Measurements from ENCODE around the gene HCN1.

HCN1 gene

DNA sequence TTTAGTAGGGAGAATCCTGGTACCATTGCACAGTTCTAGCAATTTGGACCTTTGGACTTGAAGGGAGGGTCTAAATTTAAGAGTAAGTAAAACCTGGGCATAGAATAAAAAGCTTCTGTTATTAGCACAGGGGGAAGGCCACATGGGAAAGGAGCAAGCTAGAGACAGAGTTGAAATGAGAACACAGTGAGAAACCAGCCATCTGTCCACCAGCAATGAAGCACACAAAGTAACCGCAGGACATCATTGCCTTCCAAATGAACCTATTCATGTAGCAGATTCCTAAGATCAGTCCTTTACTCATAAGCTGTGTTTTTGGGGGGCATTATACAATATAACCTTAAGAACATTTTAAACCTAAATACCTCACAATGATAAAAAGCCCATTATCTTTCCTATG is 407.4 kb downstream of the HCN1 start:
- no peak for DNase-seq (ENCODE audit: low read depth in 2 of 2)

DNA sequence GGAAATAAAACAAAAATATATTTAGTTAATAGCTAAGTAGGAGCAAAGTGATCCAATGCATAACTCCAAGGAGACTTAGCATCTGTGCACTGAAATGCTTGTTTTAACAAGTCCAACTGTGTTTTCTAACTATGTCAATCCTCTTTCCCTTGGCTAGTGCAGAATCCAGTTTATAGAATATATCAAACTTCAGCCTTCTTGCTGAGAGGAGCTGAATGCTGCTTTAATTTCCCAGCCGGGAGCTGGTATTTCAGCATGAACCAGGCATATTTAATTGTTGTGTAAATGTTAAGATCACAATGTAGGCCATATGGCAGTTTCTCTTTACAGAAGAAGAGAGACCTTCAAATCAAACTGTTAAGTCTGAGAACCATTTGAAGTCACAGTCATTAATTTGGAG is 411.7 kb downstream of the HCN1 start:
- DNase-seq (ENCODE audit: low read depth in 2 of 2), result no peak

DNA sequence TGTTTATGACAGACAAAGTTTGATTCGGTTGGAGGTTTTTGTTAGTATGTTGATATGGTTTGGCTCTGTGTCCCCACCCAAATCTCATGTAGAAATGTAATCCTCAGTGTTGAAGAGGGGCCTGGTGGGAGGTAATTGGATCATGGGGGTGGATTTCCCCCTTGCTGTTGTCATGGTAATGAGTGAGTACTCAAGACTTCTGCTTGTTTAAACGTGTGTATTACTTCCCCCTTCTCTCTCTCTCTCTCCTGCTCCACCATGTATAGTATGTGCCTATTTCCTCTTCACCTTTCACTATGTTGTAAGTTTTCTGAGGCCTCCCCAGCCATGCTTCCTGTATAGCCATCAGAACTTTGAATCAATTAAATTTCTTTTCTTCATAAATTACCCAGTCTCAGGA is 415.1 kb downstream of the HCN1 start:
- DNase-seq (ENCODE audit: low read depth in 2 of 2), result no peak

DNA sequence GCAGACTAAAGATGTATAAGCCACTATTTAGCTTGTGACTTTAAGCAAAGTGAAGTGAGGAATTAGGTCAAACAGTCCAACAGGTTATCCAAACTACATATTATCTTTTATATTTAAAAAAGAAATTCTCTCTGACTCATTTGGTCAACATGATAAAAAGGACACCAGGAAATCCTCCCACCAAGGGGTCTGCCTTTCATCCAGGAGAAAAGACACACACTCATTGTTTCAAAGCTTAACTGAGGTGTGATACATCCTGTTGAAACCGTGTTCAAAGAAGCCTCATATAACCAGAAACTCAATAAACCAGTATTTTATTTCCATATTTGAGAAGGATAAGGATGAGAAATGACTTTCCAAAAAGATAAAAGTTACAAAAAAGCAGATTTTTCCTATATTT is 417.1 kb downstream of the HCN1 start:
- no peak for DNase-seq (ENCODE audit: low read depth in 2 of 2)

DNA sequence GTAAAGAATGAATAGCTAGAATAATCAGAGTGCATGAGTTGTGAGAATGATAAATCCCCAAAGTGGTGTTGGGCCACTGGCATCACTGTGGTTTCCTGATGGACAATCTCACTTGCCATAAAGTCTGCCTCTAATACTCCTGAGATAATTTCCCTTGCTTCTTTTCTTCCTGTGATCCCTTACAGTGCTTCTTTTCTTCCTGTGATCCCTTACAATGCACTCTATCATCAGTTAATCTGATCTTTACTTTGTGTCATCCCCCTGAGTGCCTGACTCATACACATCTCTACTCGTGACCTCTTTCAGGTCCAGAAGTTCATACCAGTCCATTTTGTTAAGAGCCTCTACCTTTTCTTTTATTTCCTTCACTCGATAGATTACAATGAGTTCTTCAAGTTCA is 418.3 kb downstream of the HCN1 start:
- DNase-seq (ENCODE audit: low read depth in 2 of 2), result no peak

DNA sequence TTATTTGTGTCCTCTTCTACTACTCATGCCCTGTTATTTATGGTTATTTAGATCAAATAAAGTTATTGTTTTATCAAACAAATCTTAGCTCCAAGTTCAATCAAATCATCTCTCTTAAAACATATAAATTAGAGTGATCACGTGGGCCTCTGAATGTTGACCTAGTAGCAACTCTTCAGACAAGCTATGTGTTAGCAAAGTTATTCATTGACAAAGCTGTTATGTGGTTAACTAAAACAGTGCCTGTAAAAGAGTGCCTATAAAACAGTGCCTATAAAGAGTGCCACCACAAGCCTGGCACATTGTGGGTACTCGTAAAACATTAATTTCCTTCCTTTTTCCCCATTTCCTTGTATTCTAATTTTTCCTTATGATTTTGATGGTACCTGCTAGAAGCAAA is 421.9 kb downstream of the HCN1 start:
- no peak for DNase-seq (ENCODE audit: low read depth in 2 of 2)

DNA sequence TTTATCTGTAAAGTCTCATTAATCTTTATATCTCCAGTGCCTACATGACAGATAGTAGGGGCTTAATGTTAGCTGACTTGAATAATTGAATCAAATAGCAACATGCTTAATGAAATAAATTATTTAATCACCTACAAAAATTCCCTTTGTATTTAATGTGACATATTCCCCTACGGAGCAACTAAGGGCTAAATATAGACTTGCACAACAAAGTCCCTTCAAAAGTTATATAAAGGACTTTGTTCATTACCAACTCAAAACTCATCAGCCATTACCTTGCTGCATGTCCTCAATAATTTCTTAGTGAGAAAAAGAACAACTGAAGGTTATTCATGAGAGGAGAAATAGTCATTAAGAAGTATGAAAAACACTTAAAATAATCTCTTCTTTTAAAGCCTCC is 424.6 kb downstream of the HCN1 start:
- no peak for DNase-seq (ENCODE audit: low read depth in 2 of 2)

DNA sequence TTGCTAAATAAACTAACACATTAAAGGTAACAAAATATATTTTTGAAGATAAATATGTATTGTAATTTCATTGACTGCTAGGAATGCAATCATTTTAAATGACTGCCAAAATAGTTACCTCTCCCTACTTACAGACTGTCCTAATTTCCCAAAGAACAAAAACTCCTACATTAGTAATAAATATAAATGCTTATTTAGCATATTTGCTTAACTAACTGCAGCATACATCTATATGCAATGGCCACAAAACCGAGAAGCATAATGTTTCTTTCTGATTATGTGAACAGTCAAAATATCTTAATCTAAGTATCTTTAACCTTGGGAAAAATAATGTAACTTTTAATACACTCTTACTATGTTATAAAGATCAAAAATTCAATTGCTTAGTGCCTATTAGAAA is 431.7 kb downstream of the HCN1 start:
- DNase-seq (ENCODE audit: low read depth in 2 of 2), result no peak

DNA sequence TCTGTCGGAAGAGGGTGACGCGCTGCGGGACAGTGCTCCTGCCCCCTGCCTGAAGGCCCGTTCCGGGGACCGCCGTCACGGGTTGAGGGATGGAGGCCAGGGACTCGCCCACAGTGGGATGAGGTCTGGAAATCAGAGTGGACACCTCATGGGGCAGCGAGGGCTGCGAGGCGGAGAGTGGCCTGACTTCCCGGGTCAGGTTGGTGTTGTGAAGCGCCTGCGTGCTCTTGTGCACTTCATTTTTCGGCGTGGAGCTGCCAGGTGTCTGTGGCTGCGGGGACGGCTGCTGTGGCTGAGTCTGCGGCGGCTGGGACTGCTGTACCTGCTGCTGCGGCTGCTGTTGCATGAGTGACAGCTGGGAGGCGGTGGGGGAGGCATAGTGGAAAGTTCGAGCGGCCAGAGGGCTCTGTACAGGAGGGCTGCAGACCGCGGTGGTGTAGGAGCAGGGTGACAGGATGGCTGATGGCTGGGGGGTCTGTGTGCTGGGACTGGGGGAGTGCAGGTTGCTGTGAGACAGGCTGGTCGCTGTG is 434.1 kb downstream of the HCN1 start:
- no peak for DNase-seq (ENCODE audit: low read depth in 2 of 2)

DNA sequence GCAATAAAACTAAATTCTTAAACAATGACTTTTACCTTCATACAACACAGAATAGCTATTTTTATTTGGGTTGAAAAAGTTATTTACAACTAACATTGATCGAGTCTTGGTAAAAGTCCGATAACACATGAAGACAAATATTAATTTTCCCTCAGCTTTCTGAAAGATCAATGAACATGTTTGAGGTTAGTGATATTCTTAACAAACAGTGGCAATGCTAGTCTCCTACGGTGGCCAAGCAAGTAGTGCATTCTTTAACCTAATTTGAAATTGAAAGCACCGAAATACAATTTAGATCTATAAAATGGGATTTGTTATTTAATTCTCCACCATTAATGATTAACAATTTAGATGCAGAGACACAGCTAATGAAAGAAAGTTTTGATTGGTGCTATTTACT is 435.1 kb downstream of the HCN1 start:
- DNase-seq (ENCODE audit: low read depth in 2 of 2), result no peak

DNA sequence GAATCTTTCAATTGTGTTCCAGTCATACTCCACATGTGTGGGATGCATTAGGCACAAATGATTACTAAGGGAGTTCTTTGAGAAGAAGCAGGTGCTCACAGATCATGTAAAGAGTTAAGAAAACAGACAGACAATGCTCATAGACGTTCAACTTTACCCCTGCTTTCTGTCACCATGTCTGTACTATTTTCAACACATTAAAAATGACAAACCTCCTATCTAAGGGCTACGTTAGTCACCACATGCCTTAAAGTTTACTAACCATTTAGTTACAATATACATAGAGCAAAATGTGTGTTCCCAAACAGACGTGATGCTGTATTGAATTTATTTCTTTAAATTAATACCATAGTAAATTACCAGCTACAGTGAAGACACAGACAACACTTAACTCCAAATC is 435.9 kb downstream of the HCN1 start:
- DNase-seq (ENCODE audit: low read depth in 2 of 2), result no peak

DNA sequence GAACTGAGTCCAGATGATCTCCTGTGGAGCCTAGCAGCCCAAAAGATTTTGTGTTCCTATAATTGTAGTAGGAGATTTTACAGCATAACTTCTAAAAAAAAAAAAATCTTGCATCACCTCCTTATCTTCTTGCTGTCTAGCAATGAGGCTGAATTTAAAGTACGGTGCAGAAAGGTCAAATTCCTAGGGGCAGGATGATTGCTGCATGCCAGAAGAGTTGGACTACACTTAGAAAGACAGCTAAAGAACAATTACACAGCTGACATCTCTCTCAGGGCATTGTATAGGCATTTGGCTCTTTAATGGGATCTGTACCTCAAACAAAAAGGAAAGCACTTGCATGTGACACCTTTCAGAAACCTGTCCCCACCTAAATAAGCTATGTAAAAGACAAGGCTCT is 443.2 kb downstream of the HCN1 start:
- DNase-seq (ENCODE audit: low read depth in 2 of 2), result no peak

DNA sequence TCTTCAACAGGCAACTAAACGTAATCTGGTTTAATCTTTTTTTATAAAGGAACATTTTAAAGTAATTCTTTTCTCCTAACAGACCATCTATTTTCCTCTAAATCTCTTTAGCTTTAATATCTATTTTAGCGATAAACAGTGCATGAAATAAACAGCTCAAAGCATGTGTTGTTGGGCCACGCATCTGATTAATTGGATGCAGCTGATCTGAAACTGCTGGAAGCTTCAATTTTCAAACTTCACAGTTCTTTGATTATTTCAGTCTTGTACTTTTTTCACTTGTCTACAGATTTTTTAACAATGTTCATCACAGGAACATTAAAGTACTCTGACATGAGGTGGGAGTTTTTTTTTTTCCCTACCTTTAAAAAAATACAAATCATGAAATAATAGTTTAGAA is 443.6 kb downstream of the HCN1 start:
- no peak for DNase-seq (ENCODE audit: low read depth in 2 of 2)

DNA sequence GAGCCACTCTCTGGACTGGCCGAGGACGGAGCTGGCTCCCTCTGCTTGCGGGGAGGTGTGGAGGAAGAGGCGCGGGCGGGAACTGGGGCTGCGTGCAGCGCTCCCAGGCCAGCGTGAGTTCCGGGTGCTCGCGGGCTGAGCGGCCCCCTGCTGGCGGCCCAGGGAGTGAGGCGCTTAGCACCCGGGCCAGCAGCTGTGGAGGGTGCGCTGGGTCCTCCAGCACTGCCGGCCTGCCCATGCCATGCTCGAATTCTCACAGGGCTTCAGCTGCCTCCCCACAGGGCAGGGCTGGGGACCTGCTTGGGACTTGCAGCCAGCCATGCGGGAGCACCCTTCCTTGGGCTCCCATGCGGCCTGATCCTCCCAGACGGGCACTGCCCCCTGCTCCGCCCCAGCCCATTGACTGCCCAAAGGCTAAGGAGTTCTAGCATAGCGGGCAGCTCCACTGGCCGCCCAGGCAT is 470.6 kb downstream of the HCN1 start:
- no peak for DNase-seq (ENCODE audit: low read depth in 2 of 2)

DNA sequence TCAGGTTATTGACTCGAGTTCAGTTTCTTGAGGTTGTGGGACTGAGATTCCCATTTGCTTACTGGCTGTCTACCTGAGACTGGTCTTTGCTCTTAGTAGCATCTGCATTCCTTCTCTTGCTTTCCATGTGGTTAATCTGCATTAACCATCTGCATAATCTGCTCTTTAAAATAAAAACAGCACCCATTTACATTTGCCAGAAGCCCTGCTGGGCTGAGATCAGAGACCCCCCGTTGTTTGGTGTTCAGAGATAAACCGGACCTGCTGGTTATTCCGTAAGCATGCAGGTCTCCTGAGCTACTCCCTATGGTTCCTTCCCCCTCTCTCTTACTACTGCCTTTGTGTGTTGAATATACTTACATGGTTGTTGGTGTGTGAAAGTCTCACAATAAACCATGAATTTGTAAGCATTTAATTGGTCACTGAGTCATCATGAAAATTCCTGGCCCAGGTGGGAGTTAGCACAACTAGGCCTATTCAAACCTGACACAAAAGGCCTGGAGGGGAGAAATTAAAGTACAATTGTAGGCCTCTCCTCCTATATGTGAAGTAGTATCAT is 490.7 kb downstream of the HCN1 start:
- DNase-seq (ENCODE audit: low read depth in 2 of 2), result no peak
